H9 (cell line): ENCODE measurements around the gene LPP. TPM values are rescaled to one million over a fixed set of nuclear protein-coding genes. Genes with fewer than 3 reads are reported as not detected.

ENCODE experiments used
- DNase-seq: peaks from one replicate; pipeline ENCODE4 v3.0.0-alpha.2; 2017
- H2AFZ ChIP-seq: one replicate; pipeline ENCODE4 v1.6.1; 2013; ENCODE audit warnings: mild to moderate bottlenecking, low read length, control low read depth, moderate library complexity
- H2AK5ac ChIP-seq: 2 replicates; pipeline ENCODE4 v1.6.1; 2013; ENCODE audit warnings: low read length, control low read depth, mixed read lengths; ENCODE audit not compliant: insufficient read length
- H2BK120ac ChIP-seq: one replicate; pipeline ENCODE4 v1.6.1; 2013; ENCODE audit warnings: low read depth, mild to moderate bottlenecking, low read length, control low read depth, inconsistent platforms; ENCODE audit not compliant: poor library complexity, severe bottlenecking
- H2BK12ac ChIP-seq: 2 replicates; pipeline ENCODE4 v1.6.1; 2013; ENCODE audit warnings: low read length, control low read depth, mixed read lengths, low read depth; ENCODE audit not compliant: insufficient read length
- H2BK15ac ChIP-seq: 2 replicates; pipeline ENCODE4 v1.6.1; 2013; ENCODE audit warnings: low read depth, low read length, control low read depth
- H2BK20ac ChIP-seq: one replicate; pipeline ENCODE4 v1.6.1; 2013; ENCODE audit warnings: low read depth, mild to moderate bottlenecking, low read length, control low read depth, inconsistent platforms; ENCODE audit not compliant: poor library complexity, severe bottlenecking
- H2BK5ac ChIP-seq: 2 replicates; pipeline ENCODE4 v1.6.1; 2013; ENCODE audit warnings: low read length, control low read depth, mixed read lengths; ENCODE audit not compliant: insufficient read length
- H3K14ac ChIP-seq: 2 replicates; pipeline ENCODE4 v1.6.1; 2013; ENCODE audit warnings: low read length, control low read depth; ENCODE audit not compliant: insufficient read depth
- H3K18ac ChIP-seq: 2 replicates; pipeline ENCODE4 v1.6.1; 2013; ENCODE audit warnings: low read depth, mild to moderate bottlenecking, mixed read lengths, low read length, control low read depth; ENCODE audit not compliant: insufficient read length
- H3K23ac ChIP-seq: 2 replicates; pipeline ENCODE4 v1.6.1; 2013; ENCODE audit warnings: low read length, control low read depth, mixed read lengths, low read depth; ENCODE audit not compliant: insufficient read length
- H3K23me2 ChIP-seq: 2 replicates; pipeline ENCODE4 v1.6.1; 2013; ENCODE audit warnings: low read depth, mild to moderate bottlenecking, mixed read lengths, low read length, control low read depth; ENCODE audit not compliant: insufficient read length, poor library complexity, severe bottlenecking
- H3K27ac ChIP-seq: 2 replicates; pipeline ENCODE4 v1.5.1; 2013; ENCODE audit warnings: low read length, control low read depth, mixed read lengths, low read depth; ENCODE audit not compliant: insufficient read length
- H3K27me3 ChIP-seq: 2 replicates; pipeline ENCODE4 v1.6.1; 2013; ENCODE audit warnings: low read length, control low read depth, inconsistent platforms; ENCODE audit not compliant: insufficient read depth
- H3K4ac ChIP-seq: 2 replicates; pipeline ENCODE4 v1.6.1; 2013; ENCODE audit warnings: low read depth, mild to moderate bottlenecking, control low read depth, inconsistent platforms, low read length, moderate library complexity
- H3K4me1 ChIP-seq: 2 replicates; pipeline ENCODE4 v1.6.1; 2013; ENCODE audit warnings: low read length, control low read depth, inconsistent platforms; ENCODE audit not compliant: insufficient read depth
- H3K4me2 ChIP-seq: 2 replicates; pipeline ENCODE4 v1.6.1; 2013; ENCODE audit warnings: low read length, control low read depth, mixed read lengths; ENCODE audit not compliant: insufficient read length, insufficient read depth
- H3K56ac ChIP-seq: 2 replicates; pipeline ENCODE4 v1.6.1; 2013; ENCODE audit warnings: low read depth, mild to moderate bottlenecking, mixed read lengths, low read length, control low read depth; ENCODE audit not compliant: insufficient read length
- H3K79me1 ChIP-seq: 2 replicates; pipeline ENCODE4 v1.6.1; 2013; ENCODE audit warnings: low read depth, mild to moderate bottlenecking, moderate library complexity, low read length, control low read depth, inconsistent platforms; ENCODE audit not compliant: insufficient read depth, poor library complexity, severe bottlenecking
- H3K79me2 ChIP-seq: 2 replicates; pipeline ENCODE4 v1.6.1; 2013; ENCODE audit warnings: low read length, control low read depth, inconsistent platforms; ENCODE audit not compliant: insufficient read depth
- H3K9ac ChIP-seq: 2 replicates; pipeline ENCODE4 v1.6.1; 2013; ENCODE audit warnings: low read length, control low read depth, mixed read lengths; ENCODE audit not compliant: insufficient read length; ENCODE audit errors: extremely low read depth
- H3K9me3 ChIP-seq: one replicate; pipeline ENCODE4 v1.6.1; 2013; ENCODE audit warnings: low read depth, low read length, inconsistent platforms; ENCODE audit not compliant: control insufficient read depth
- H3T11ph ChIP-seq: one replicate; pipeline ENCODE4 v1.6.1; 2013; ENCODE audit warnings: mild to moderate bottlenecking, low read length, control low read depth, inconsistent platforms
- H4K20me1 ChIP-seq: one replicate; pipeline ENCODE4 v1.6.1; 2013; ENCODE audit not compliant: control insufficient read depth, insufficient read length, insufficient read depth
- H4K5ac ChIP-seq: 2 replicates; pipeline ENCODE4 v1.6.1; 2013; ENCODE audit warnings: low read depth, mild to moderate bottlenecking, mixed read lengths, low read length, control low read depth; ENCODE audit not compliant: insufficient read length
- H4K8ac ChIP-seq: replicated peaks from 2 replicates; pipeline ENCODE4 v1.6.1; 2013; ENCODE audit warnings: low read length, control low read depth, mixed read lengths, low read depth; ENCODE audit not compliant: insufficient read length
- H4K91ac ChIP-seq: 2 replicates; pipeline ENCODE4 v1.6.1; 2013; ENCODE audit warnings: low read depth, mild to moderate bottlenecking, moderate library complexity, mixed read lengths, low read length, control low read depth; ENCODE audit not compliant: insufficient read length
- H3K27ac Mint-ChIP-seq, 3 experiments: 2 replicates in 2 of 3; 3 replicates in 1 of 3; pipeline ENCODE4 v1.8.0; 2020 to 2021; ENCODE audit warnings: mixed read lengths in 3 of 3, mild to moderate bottlenecking in 1 of 3, moderate library complexity in 1 of 3
- H3K27me3 Mint-ChIP-seq: 2 replicates; pipeline ENCODE4 v1.8.0; 2021; ENCODE audit warnings: low read depth, mild to moderate bottlenecking, moderate library complexity, mixed read lengths
- H3K36me3 Mint-ChIP-seq, 3 experiments: 2 replicates in 2 of 3; 3 replicates in 1 of 3; pipeline ENCODE4 v1.8.0; 2020 to 2021; ENCODE audit warnings: low read depth in 3 of 3, mixed read lengths in 3 of 3; ENCODE audit not compliant: insufficient read depth in 1 of 3
- H3K4me1 Mint-ChIP-seq, 2 experiments: 2 replicates each; pipeline ENCODE4 v1.8.0; 2020; ENCODE audit warnings: mixed read lengths in 2 of 2
- H3K4me3 Mint-ChIP-seq, 2 experiments: 2 replicates in 1 of 2; 3 replicates in 1 of 2; pipeline ENCODE4 v1.8.0; 2020 to 2021; ENCODE audit warnings: mild to moderate bottlenecking in 2 of 2, mixed read lengths in 2 of 2, moderate library complexity in 1 of 2
- H3K9me3 Mint-ChIP-seq, 2 experiments: 2 replicates in 1 of 2; 3 replicates in 1 of 2; pipeline ENCODE4 v1.8.0; 2020; ENCODE audit warnings: mild to moderate bottlenecking in 2 of 2, mixed read lengths in 2 of 2, moderate library complexity in 1 of 2
- WGBS: extraction: QIAGEN DNeasy Blood & Tissue Kit; methylation state at CpG from one replicate; pipeline ENCODE4 v1.1.7; 2013; ENCODE audit warnings: missing lambda C conversion rate, low lambda C conversion rate, mixed read lengths; ENCODE audit not compliant: insufficient read length; ENCODE audit errors: extremely low coverage; 5-methylcytosine and 5-hydroxymethylcytosine counted together
- total RNA-seq: library from RNA; stranded (reverse); gene quantifications from 2 replicates; pipeline ENCODE4 v1.2.1, GENCODE V29; 2021
- TF ChIP-seq, protein P1 (sequence below): fragments of 200-600 bp; sonication (generic); conservative IDR thresholded peaks from 3 replicates; pipeline ENCODE4 v1.8.0; 2021; ENCODE audit warnings: antibody characterized with exemption, mild to moderate bottlenecking

LPP gene
- total RNA-seq, 1 experiment from 2014 or later, result 64.6 TPM

DNA sequence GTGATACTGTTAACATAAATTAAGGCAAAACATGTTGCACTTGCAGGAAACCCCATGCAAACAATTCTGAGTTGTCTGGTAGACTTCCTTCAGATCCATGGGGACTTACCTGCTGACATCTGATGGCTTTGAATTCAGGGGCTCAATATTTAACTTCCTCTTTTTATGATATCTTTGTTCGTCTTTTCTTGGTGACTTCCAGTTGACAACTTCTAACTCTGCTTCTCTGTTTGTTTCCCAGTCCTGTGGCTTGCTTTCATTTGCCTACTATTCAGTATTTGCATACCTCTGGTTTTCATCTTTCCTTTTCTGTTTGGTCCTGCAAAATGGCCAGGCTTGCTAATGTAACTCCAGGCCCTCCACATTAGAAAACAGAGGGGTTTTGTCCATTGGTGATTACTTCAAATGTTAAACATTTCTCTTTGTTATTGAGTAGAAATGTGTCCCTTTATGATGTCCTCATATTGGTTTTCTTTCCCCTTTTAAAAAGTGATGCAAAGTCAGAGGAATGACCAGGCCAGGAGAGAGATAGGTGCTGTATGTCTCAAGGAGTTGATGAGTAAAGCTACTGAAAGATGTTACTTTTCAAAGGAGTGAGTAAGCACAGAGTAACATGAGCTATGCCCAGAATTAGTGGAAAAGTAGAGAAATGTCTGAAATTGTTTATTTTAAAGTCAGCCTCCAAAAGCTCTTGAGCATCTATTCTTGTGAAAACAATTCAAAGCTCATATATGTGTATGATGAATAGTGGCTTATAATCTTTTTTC lies 335.9 kb downstream of the LPP start:
- Histone ChIP-seq H2AK5ac (no peak overlapping the region), H3K27ac (no peak overlapping the region), H3K18ac (no peak overlapping the region), H3K14ac (no peak overlapping the region), H2BK5ac (no peak overlapping the region), H4K91ac (no peak overlapping the region), H3K4me2 (no peak overlapping the region), H3K9me3 (no peaks in the 10 kb centered on the region), H3K27me3 (no peaks in the 10 kb centered on the region), H3T11ph (no peak overlapping the region), H3K4me1 (no peaks in the 10 kb centered on the region), H4K8ac (no peak overlapping the region), H2AFZ (no peak overlapping the region), H3K9ac (no peak overlapping the region), H2BK15ac (no peak overlapping the region), H3K23me2 (no peaks in the 10 kb centered on the region), H4K20me1 (no peaks in the 10 kb centered on the region), H3K56ac (no peak overlapping the region), H3K4ac (no peak overlapping the region), H3K79me2 (no peaks in the 10 kb centered on the region), H2BK12ac (no peak overlapping the region), H2BK120ac (no peak overlapping the region), H3K23ac (no peak overlapping the region), H3K79me1 (no peaks in the 10 kb centered on the region), H2BK20ac (no peak overlapping the region), H4K5ac (no peak overlapping the region)
- H3K4me3 Mint-ChIP-seq, result no peak overlapping the region
- TF ChIP-seq, protein P1, sequence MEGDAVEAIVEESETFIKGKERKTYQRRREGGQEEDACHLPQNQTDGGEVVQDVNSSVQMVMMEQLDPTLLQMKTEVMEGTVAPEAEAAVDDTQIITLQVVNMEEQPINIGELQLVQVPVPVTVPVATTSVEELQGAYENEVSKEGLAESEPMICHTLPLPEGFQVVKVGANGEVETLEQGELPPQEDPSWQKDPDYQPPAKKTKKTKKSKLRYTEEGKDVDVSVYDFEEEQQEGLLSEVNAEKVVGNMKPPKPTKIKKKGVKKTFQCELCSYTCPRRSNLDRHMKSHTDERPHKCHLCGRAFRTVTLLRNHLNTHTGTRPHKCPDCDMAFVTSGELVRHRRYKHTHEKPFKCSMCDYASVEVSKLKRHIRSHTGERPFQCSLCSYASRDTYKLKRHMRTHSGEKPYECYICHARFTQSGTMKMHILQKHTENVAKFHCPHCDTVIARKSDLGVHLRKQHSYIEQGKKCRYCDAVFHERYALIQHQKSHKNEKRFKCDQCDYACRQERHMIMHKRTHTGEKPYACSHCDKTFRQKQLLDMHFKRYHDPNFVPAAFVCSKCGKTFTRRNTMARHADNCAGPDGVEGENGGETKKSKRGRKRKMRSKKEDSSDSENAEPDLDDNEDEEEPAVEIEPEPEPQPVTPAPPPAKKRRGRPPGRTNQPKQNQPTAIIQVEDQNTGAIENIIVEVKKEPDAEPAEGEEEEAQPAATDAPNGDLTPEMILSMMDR, result no peak
- H3K27ac Mint-ChIP-seq, result peak overlapping the region in 1 of 3 experiments; percentile 50; a peak in 2 of 7 replicates
- no peaks in the 10 kb centered on the region for H3K9me3 Mint-ChIP-seq
- DNase-seq, result no peak
- H3K27me3 Mint-ChIP-seq, result no peaks in the 10 kb centered on the region; the same call in 1 of the 2 replicates
- peaks cover 5 to 8% of the 10 kb centered on the region in 2 experiments for H3K4me1 Mint-ChIP-seq
- WGBS, result no CpG with 5 or more reads among the region's 1 CpG
- peaks cover 2 to 4% (median 4%) of the 10 kb centered on the region in 3 experiments; a peak in 4 of 7 replicates for H3K36me3 Mint-ChIP-seq
